CD4-positive, alpha-beta T cell treated with Interleukin-10 for 1 hour (primary cell): ENCODE data around the gene SBF2.
"Not testable (repeated sequence)": the region's sequence is repeated elsewhere in the genome, so short reads cannot be mapped to it uniquely, and the experiment has no call there.

Source experiments
- DNase-seq: peaks from one replicate; pipeline ENCODE4 v3.0.0-alpha.2; 2020

Gene SBF2

GRCh38 chr11:10049756-10050155 is 244.3 kb downstream of the SBF2 start:
- DNase-seq = no peak

GRCh38 chr11:10048350-10048749 is 245.7 kb downstream of the SBF2 start:
- no peak for DNase-seq

GRCh38 chr11:10044618-10045017 is 249.4 kb downstream of the SBF2 start:
- DNase-seq = no peak

GRCh38 chr11:10042699-10043098 is 251.3 kb downstream of the SBF2 start:
- DNase-seq = no peak

GRCh38 chr11:10041748-10042446 is 252.1 kb downstream of the SBF2 start:
- DNase-seq = no peak

- no peak for DNase-seq
Observed at GRCh38 chr11:10041332-10041731, 252.7 kb downstream of the SBF2 start.

- DNase-seq = no peak
Observed at GRCh38 chr11:10038521-10039302, 255.3 kb downstream of the SBF2 start.

- not testable (repeated sequence) for DNase-seq
Observed at GRCh38 chr11:10035932-10036331, 258.1 kb downstream of the SBF2 start.

- no peak for DNase-seq
Observed at GRCh38 chr11:10032935-10033334, 261.1 kb downstream of the SBF2 start.

- no peak for DNase-seq
Observed at GRCh38 chr11:10030122-10030490, 263.9 kb downstream of the SBF2 start.

GRCh38 chr11:10029386-10030121 is 264.5 kb downstream of the SBF2 start:
- no peak for DNase-seq

GRCh38 chr11:10026514-10026913 is 267.5 kb downstream of the SBF2 start:
- DNase-seq = no peak

GRCh38 chr11:10023212-10023611 is 270.8 kb downstream of the SBF2 start:
- no peak for DNase-seq

- no peak for DNase-seq
Observed at GRCh38 chr11:10022764-10023163, 271.3 kb downstream of the SBF2 start.

GRCh38 chr11:10021563-10021962 is 272.5 kb downstream of the SBF2 start:
- no peak for DNase-seq

GRCh38 chr11:10019906-10020682 is 273.9 kb downstream of the SBF2 start:
- no peak for DNase-seq

GRCh38 chr11:10017911-10018310 is 276.1 kb downstream of the SBF2 start:
- no peak for DNase-seq

GRCh38 chr11:10017050-10017449 is 277.0 kb downstream of the SBF2 start:
- no peak for DNase-seq

GRCh38 chr11:10012068-10012467 is 282.0 kb downstream of the SBF2 start:
- no peak for DNase-seq

GRCh38 chr11:10005955-10006525 is 288.0 kb downstream of the SBF2 start:
- DNase-seq = no peak

GRCh38 chr11:10004526-10005113 is 289.4 kb downstream of the SBF2 start:
- no peak for DNase-seq

- DNase-seq = no peak
Observed at GRCh38 chr11:10002221-10002620, 291.8 kb downstream of the SBF2 start.
